GM23338 (cell line): ENCODE measurements around the gene MEN1. TPM values are rescaled to one million over a fixed set of nuclear protein-coding genes. Genes with fewer than 3 reads are reported as not detected.
A peak's percentile ranks its signal among the peaks of the same experiment; 100 is the strongest.

Source experiments
- ATAC-seq: fragments of 200-7000 bp; cut with Tn5 transposase; 3 replicates; pipeline ENCODE4 v1.9.1; 2020
- DNase-seq: peaks from one replicate; pipeline ENCODE4 v3.0.0-alpha.2; 2015; ENCODE audit warnings: low spot score
- H2AFZ ChIP-seq: fragments of 200-600 bp; sonication (generic); 2 replicates; pipeline ENCODE4 v1.8.0; 2016; ENCODE audit warnings: antibody characterized with exemption, mild to moderate bottlenecking, moderate library complexity
- H3F3A ChIP-seq: fragments of 200-600 bp; sonication (generic); replicated peaks from 2 replicates; pipeline ENCODE4 v1.8.0; 2017; ENCODE audit warnings: antibody characterized with exemption, mixed run types, low read depth
- H3K27ac ChIP-seq: fragments of 200-600 bp; sonication (generic); 2 replicates; pipeline ENCODE4 v1.6.1; 2016; ENCODE audit warnings: low read depth
- H3K27me3 ChIP-seq: fragments of 200-600 bp; sonication (generic); 2 replicates; pipeline ENCODE4 v1.8.0; 2016; ENCODE audit warnings: mild to moderate bottlenecking, mixed run types, moderate library complexity; ENCODE audit not compliant: insufficient read depth
- H3K36me3 ChIP-seq: fragments of 200-600 bp; sonication (generic); 2 replicates; pipeline ENCODE4 v1.8.0; 2016; ENCODE audit warnings: mild to moderate bottlenecking; ENCODE audit not compliant: insufficient read depth
- H3K4me1 ChIP-seq: fragments of 200-600 bp; sonication (generic); 2 replicates; pipeline ENCODE4 v1.8.0; 2016; ENCODE audit warnings: mild to moderate bottlenecking, moderate library complexity; ENCODE audit not compliant: insufficient read depth
- H3K4me2 ChIP-seq: fragments of 200-600 bp; sonication (generic); 2 replicates; pipeline ENCODE4 v1.7.1; 2017; ENCODE audit warnings: mixed run types
- H3K4me3 ChIP-seq: fragments of 200-600 bp; sonication (generic); 2 replicates; pipeline ENCODE4 v1.6.1; 2016; ENCODE audit warnings: mixed run types
- H3K79me2 ChIP-seq: fragments of 200-600 bp; sonication (generic); replicated peaks from 2 replicates; pipeline ENCODE4 v1.8.0; 2017; ENCODE audit warnings: mild to moderate bottlenecking; ENCODE audit not compliant: insufficient read depth
- H3K9me2 ChIP-seq: fragments of 200-600 bp; sonication (generic); 2 replicates; pipeline ENCODE4 v1.8.0; 2017; ENCODE audit not compliant: insufficient read depth
- H4K20me1 ChIP-seq: fragments of 200-600 bp; sonication (generic); replicated peaks from 2 replicates; pipeline ENCODE4 v1.8.0; 2017; ENCODE audit warnings: mild to moderate bottlenecking; ENCODE audit not compliant: insufficient read depth
- H3K27ac Mint-ChIP-seq: 2 replicates; pipeline ENCODE4 v1.8.0; 2020; ENCODE audit warnings: inconsistent platforms, mild to moderate bottlenecking, moderate library complexity, mixed read lengths
- H3K27me3 Mint-ChIP-seq: 3 replicates; pipeline ENCODE4 v1.8.0; 2022; ENCODE audit warnings: low read depth, mild to moderate bottlenecking, moderate library complexity, mixed read lengths, inconsistent platforms; ENCODE audit not compliant: insufficient read depth, poor library complexity
- H3K36me3 Mint-ChIP-seq: 3 replicates; pipeline ENCODE4 v1.8.0; 2021; ENCODE audit warnings: low read depth, mild to moderate bottlenecking, inconsistent platforms, moderate library complexity, mixed read lengths
- H3K4me1 Mint-ChIP-seq: 3 replicates; pipeline ENCODE4 v1.8.0; 2020; ENCODE audit warnings: mild to moderate bottlenecking, inconsistent platforms, mixed read lengths
- H3K4me3 Mint-ChIP-seq: 3 replicates; pipeline ENCODE4 v1.8.0; 2021; ENCODE audit warnings: moderate library complexity, mild to moderate bottlenecking, inconsistent platforms, mixed read lengths
- H3K9me3 Mint-ChIP-seq: 3 replicates; pipeline ENCODE4 v1.8.0; 2020; ENCODE audit warnings: moderate library complexity, mild to moderate bottlenecking, inconsistent platforms, mixed read lengths
- CREB1 ChIP-seq: fragments of 250-450 bp; sonication (Bioruptor Pico); IDR thresholded peaks from 2 replicates; pipeline ENCODE4 v1.5.0; 2020; ENCODE audit warnings: low read depth, mild to moderate bottlenecking, moderate library complexity
- JUNB ChIP-seq: IDR thresholded peaks from one replicate; pipeline ENCODE4 v1.6.1; 2016; ENCODE audit warnings: antibody characterized with exemption; ENCODE audit not compliant: unreplicated experiment
- REST ChIP-seq: IDR thresholded peaks from one replicate; pipeline ENCODE4 v1.6.1; 2018; ENCODE audit warnings: antibody characterized with exemption; ENCODE audit not compliant: unreplicated experiment
- STAT1 ChIP-seq: IDR thresholded peaks from one replicate; pipeline ENCODE4 v1.6.1; 2016; ENCODE audit warnings: antibody characterized with exemption; ENCODE audit not compliant: unreplicated experiment
- ZNF462 ChIP-seq: fragments of 250-450 bp; sonication (Bioruptor Pico); IDR thresholded peaks from 2 replicates; pipeline ENCODE4 v1.5.0; 2020; ENCODE audit warnings: mild to moderate bottlenecking, moderate library complexity
- polyA plus RNA-seq: library from polyadenylated mRNA; unstranded; fragments of >200 nt; fragmentation: Nextera tagmentation; extraction: Ambion mirVana; gene quantifications from 2 replicates; pipeline ENCODE4 v1.2.1, GENCODE V29; 2016
- total RNA-seq: library from RNA; depleted of rRNA; stranded (reverse); fragments of >200 nt; shearing (Covaris generic); gene quantifications from 2 replicates; pipeline ENCODE4 v1.2.3, GENCODE V29; 2014

Gene MEN1
- total and polyA plus RNA-seq, 2 experiments from 2014 or later: 31.6 to 45.2 TPM

GRCh38 chr11:64800303-64801157, 9.8 kb downstream of the MEN1 start:
- Mint-ChIP-seq H3K9me3 (no peaks in the 10 kb centered on the region), H3K27ac (no peak overlapping the region), H3K4me3 (no peak overlapping the region), H3K36me3 (peaks cover 1% of the 10 kb centered on the region), H3K4me1 (peaks cover 11% of the 10 kb centered on the region), H3K27me3 (peaks cover 4% of the 10 kb centered on the region)
- Histone ChIP-seq H3K4me1 (peaks cover 4% of the 10 kb centered on the region; the same call in 1 of the 2 replicates), H3K36me3 (no peaks in the 10 kb centered on the region), H3K9me2 (no peaks in the 10 kb centered on the region), H2AFZ (no peak overlapping the region), H3K27ac (no peak overlapping the region), H4K20me1 (no peaks in the 10 kb centered on the region), H3K4me2 (no peak overlapping the region), H3K27me3 (no peaks in the 10 kb centered on the region), H3F3A (peaks cover 8% of the 10 kb centered on the region; the same call in 1 of the 2 replicates), H3K4me3 (no peak overlapping the region), H3K79me2 (no peaks in the 10 kb centered on the region)
- TF ChIP-seq JUNB: no peak
- TF ChIP-seq STAT1: no peak
- TF ChIP-seq CREB1 (CRISPR knock-in tag): no peak
- no peak for TF ChIP-seq REST
- ATAC-seq: no peak
- no peak for DNase-seq

GRCh38 chr11:64799623-64800302, 10.6 kb downstream of the MEN1 start:
- Histone ChIP-seq H3K79me2 (no peaks in the 10 kb centered on the region), H3K4me2 (no peak overlapping the region), H3F3A (peaks cover 8% of the 10 kb centered on the region; the same call in 1 of the 2 replicates), H3K27ac (no peak overlapping the region), H3K9me2 (no peaks in the 10 kb centered on the region), H3K27me3 (no peaks in the 10 kb centered on the region), H4K20me1 (no peaks in the 10 kb centered on the region), H3K36me3 (no peaks in the 10 kb centered on the region), H3K4me1 (peaks cover 4% of the 10 kb centered on the region; the same call in 1 of the 2 replicates), H3K4me3 (no peak overlapping the region), H2AFZ (no peak overlapping the region)
- Mint-ChIP-seq H3K36me3 (no peaks in the 10 kb centered on the region; the same call in 1 of the 3 replicates), H3K4me1 (peaks cover 11% of the 10 kb centered on the region), H3K4me3 (peak overlapping the region; percentile 15; the same call in 1 of the 3 replicates), H3K9me3 (no peaks in the 10 kb centered on the region), H3K27me3 (peaks cover 4% of the 10 kb centered on the region), H3K27ac (no peak overlapping the region)
- DNase-seq: no peak
- no peak for ATAC-seq
- TF ChIP-seq ZNF462 (CRISPR knock-in tag): no peak
- TF ChIP-seq REST: no peak
